Fibroblast of lung (primary cell): ENCODE data around the gene CCDC149. TPM values are rescaled to one million over a fixed set of nuclear protein-coding genes. Genes with fewer than 3 reads are reported as not detected.
A peak's percentile ranks its signal among the peaks of the same experiment; 100 is the strongest.

Experiments
- DNase-seq, 2 donors: peaks; one replicate each; pipeline versions ENCODE4 v3.0.0 to v3.0.0-alpha.2; 2010; ENCODE audit warnings: low read depth in 2 of 2
- H2AFZ ChIP-seq: 2 replicates; pipeline ENCODE4 v1.5.1; 2012; ENCODE audit warnings: low read length, control low read depth, inconsistent platforms
- H3K27ac ChIP-seq: 2 replicates; pipeline ENCODE4 v1.5.1; 2011; ENCODE audit warnings: low read length, control low read depth; ENCODE audit not compliant: insufficient read depth
- H3K27me3 ChIP-seq: 2 replicates; pipeline ENCODE4 v1.5.1; 2011; ENCODE audit warnings: mild to moderate bottlenecking, low read length; ENCODE audit not compliant: control insufficient read depth, insufficient read depth
- H3K36me3 ChIP-seq: 2 replicates; pipeline ENCODE4 v1.5.1; 2011; ENCODE audit warnings: low read length; ENCODE audit not compliant: control insufficient read depth, insufficient read depth
- H3K4me1 ChIP-seq: 2 replicates; pipeline ENCODE4 v1.5.1; 2011; ENCODE audit warnings: low read length; ENCODE audit not compliant: control insufficient read depth, insufficient read depth; ENCODE audit errors: extremely low read depth
- H3K4me2 ChIP-seq: 2 replicates; pipeline ENCODE4 v1.5.1; 2011; ENCODE audit warnings: low read length, control low read depth; ENCODE audit not compliant: insufficient read depth; ENCODE audit errors: extremely low read depth
- H3K4me3 ChIP-seq, 4 experiments: fragments of 200-600 bp in 1 of 4; sonication (generic) in 1 of 4; replicated peaks in 1 of 4; 2 replicates each; pipeline ENCODE4 v1.5.1; 2011 to 2016; ENCODE audit warnings: low read length in 4 of 4, low read depth in 3 of 4, mild to moderate bottlenecking in 3 of 4, control low read depth in 2 of 4, inconsistent platforms in 1 of 4, mixed read lengths in 1 of 4; ENCODE audit not compliant: insufficient read depth in 1 of 4; ENCODE audit errors: control extremely low read depth in 1 of 4
- H3K79me2 ChIP-seq: 2 replicates; pipeline ENCODE4 v1.5.1; 2012; ENCODE audit warnings: mild to moderate bottlenecking, low read length, inconsistent platforms; ENCODE audit not compliant: control insufficient read depth, insufficient read depth
- H3K9ac ChIP-seq: 2 replicates; pipeline ENCODE4 v1.5.1; 2011; ENCODE audit warnings: mild to moderate bottlenecking, low read length, control low read depth; ENCODE audit not compliant: insufficient read depth
- H3K9me3 ChIP-seq: 2 replicates; pipeline ENCODE4 v1.5.1; 2012; ENCODE audit warnings: low read depth, low read length; ENCODE audit not compliant: control insufficient read depth, insufficient read depth
- H4K20me1 ChIP-seq: 2 replicates; pipeline ENCODE4 v1.5.1; 2011; ENCODE audit warnings: low read length; ENCODE audit not compliant: control insufficient read depth, insufficient read depth; ENCODE audit errors: extremely low read depth
- EZH2 ChIP-seq: IDR thresholded peaks from 2 replicates; pipeline ENCODE4 v1.5.1; 2012; ENCODE audit warnings: low read length, control low read depth, mild to moderate bottlenecking; ENCODE audit errors: missing control alignments
- polyA plus RNA-seq, 2 donors: library from polyadenylated mRNA; depleted of rRNA in 1 of 2; stranded (reverse) in 1 of 2; unstranded in 1 of 2; fragments of >200 nt; gene quantifications; 2 replicates each; pipeline ENCODE4 v1.2.1, GENCODE V29; 2011 to 2012; ENCODE audit warnings: missing spikeins in 1 of 2
- total RNA-seq: library from RNA; depleted of rRNA; stranded (reverse); fragments of >200 nt; gene quantifications from 2 replicates; pipeline ENCODE4 v1.2.1, GENCODE V29; 2014
- TF ChIP-seq, protein P1 (sequence below), 2 donors: IDR thresholded peaks in 1 of 2; conservative IDR thresholded peaks in 1 of 2; 1 replicate in 1 of 2; 2 replicates in 1 of 2; pipeline ENCODE4 v1.5.1; 2011 to 2012; ENCODE audit warnings: low read length in 2 of 2, control low read depth in 1 of 2, inconsistent platforms in 1 of 2, low read depth in 1 of 2, mild to moderate bottlenecking in 1 of 2

The CCDC149 gene
- total and polyA plus RNA-seq, 2 donors (not counting 1 experiment from before 2014, with no cell fraction given), result 13.9 to 14.6 TPM

DNA sequence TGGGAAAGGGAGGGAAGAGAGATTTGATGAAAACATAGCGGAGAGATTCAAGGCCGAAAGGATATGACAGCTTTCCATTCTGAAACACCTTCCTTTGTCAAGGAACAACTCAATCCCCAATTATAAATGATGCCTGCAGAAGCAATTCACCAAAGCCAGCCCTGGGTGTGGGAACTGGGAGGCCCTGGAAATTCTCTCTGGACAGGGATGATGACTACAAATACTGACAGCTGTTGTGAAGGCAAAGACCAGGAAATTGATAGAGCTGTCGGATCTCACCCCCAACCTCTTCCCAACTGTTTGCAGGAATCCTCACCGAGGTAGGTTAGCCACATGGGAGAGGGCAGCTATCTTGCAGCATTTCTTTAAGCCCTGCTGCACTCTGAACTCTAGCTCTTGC, 54.3 kb downstream of the CCDC149 start:
- H3K36me3 ChIP-seq, result no peaks in the 10 kb centered on the region
- H4K20me1 ChIP-seq, result no peaks in the 10 kb centered on the region
- H3K9ac ChIP-seq, result no peak overlapping the region
- no peaks in the 10 kb centered on the region for H3K9me3 ChIP-seq
- DNase-seq, result no peak
- H3K79me2 ChIP-seq, result no peaks in the 10 kb centered on the region
- H3K4me2 ChIP-seq, result peak overlapping the region; percentile 71
- no peak overlapping the region for H2AFZ ChIP-seq
- H3K4me3 ChIP-seq, result no peak overlapping the region
- H3K27ac ChIP-seq, result no peak overlapping the region
- peaks cover 11% of the 10 kb centered on the region for H3K4me1 ChIP-seq
- H3K27me3 ChIP-seq, result no peaks in the 10 kb centered on the region
- TF ChIP-seq EZH2, result no peak
- TF ChIP-seq, protein P1, sequence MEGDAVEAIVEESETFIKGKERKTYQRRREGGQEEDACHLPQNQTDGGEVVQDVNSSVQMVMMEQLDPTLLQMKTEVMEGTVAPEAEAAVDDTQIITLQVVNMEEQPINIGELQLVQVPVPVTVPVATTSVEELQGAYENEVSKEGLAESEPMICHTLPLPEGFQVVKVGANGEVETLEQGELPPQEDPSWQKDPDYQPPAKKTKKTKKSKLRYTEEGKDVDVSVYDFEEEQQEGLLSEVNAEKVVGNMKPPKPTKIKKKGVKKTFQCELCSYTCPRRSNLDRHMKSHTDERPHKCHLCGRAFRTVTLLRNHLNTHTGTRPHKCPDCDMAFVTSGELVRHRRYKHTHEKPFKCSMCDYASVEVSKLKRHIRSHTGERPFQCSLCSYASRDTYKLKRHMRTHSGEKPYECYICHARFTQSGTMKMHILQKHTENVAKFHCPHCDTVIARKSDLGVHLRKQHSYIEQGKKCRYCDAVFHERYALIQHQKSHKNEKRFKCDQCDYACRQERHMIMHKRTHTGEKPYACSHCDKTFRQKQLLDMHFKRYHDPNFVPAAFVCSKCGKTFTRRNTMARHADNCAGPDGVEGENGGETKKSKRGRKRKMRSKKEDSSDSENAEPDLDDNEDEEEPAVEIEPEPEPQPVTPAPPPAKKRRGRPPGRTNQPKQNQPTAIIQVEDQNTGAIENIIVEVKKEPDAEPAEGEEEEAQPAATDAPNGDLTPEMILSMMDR (conservative IDR thresholded peaks at IDR 0.05 in 1 of 2, IDR thresholded peaks at IDR 0.05 in 1 of 2; ENCODE audit: low read depth in 1 of 2, low read length in 2 of 2), result no peak

DNA sequence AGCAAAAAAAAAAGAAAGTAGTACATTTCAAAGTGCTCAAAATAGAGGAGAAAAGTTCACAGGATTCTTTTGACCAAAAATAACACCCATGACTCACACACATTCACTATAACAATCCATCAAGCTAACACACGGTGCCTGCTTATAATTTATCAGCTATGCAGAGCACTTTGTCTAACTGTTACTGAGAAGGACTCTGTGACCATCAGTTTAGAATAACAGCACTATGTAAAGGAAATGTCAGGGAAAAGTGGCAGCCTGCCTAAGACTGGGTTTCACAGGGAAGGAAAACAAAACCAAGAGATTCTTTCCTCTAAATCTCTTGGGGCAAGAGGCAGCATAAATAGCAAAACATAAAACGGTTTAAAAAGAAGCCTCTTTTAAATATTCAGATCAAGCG, 54.8 kb downstream of the CCDC149 start:
- no peak overlapping the region for H2AFZ ChIP-seq
- H4K20me1 ChIP-seq, result no peaks in the 10 kb centered on the region
- H3K4me2 ChIP-seq, result peak overlapping the region; percentile 71
- no peaks in the 10 kb centered on the region for H3K36me3 ChIP-seq
- no peaks in the 10 kb centered on the region for H3K9me3 ChIP-seq
- H3K4me1 ChIP-seq, result peaks cover 11% of the 10 kb centered on the region
- no peak overlapping the region for H3K4me3 ChIP-seq
- H3K27me3 ChIP-seq, result no peaks in the 10 kb centered on the region
- no peaks in the 10 kb centered on the region for H3K79me2 ChIP-seq
- peak; percentile 85 to 93 for DNase-seq
- TF ChIP-seq EZH2, result no peak
- TF ChIP-seq, protein P1 (conservative IDR thresholded peaks at IDR 0.05 in 1 of 2, IDR thresholded peaks at IDR 0.05 in 1 of 2; ENCODE audit: low read depth in 1 of 2, low read length in 2 of 2), result no peak
- no peak overlapping the region for H3K9ac ChIP-seq
- no peak overlapping the region for H3K27ac ChIP-seq

DNA sequence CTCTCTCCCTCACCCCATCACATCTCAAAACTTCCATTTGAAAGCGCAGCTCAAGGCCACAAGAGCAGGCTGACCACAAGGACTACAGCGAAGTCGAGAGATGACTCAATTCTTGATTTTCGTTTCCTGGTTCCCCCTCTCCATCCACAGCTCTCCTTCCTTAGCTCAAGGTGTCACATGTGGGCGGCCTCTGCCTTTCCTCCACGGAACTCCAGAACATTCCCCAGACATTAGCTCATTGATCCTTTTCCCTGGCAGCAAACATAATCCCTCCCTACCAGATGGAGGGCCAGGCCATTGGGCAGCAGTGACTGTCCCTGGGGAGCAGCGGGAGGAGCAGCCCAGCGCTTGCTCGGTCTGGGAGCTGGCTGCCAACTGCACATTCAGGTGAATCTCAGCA, 56.3 kb downstream of the CCDC149 start:
- Histone ChIP-seq H3K79me2 (no peaks in the 10 kb centered on the region), H4K20me1 (no peaks in the 10 kb centered on the region), H3K27me3 (no peaks in the 10 kb centered on the region), H3K4me1 (peaks cover 16% of the 10 kb centered on the region), H3K4me2 (no peak overlapping the region), H3K36me3 (no peaks in the 10 kb centered on the region), H2AFZ (no peak overlapping the region), H3K27ac (no peak overlapping the region), H3K4me3 (no peak overlapping the region), H3K9ac (no peak overlapping the region), H3K9me3 (no peaks in the 10 kb centered on the region)
- TF ChIP-seq, protein P1 (conservative IDR thresholded peaks at IDR 0.05 in 1 of 2, IDR thresholded peaks at IDR 0.05 in 1 of 2; ENCODE audit: low read depth in 1 of 2, low read length in 2 of 2), result no peak
- no peak for TF ChIP-seq EZH2
- peak; percentile 68 to 98 for DNase-seq
